Occipital lobe (tissue), 2 donors: ENCODE measurements around the gene MYH9. TPM values are rescaled to one million over a fixed set of nuclear protein-coding genes. Genes with fewer than 3 reads are reported as not detected.
A peak's percentile ranks its signal among the peaks of the same experiment; 100 is the strongest.

Experiments
- DNase-seq: peaks from one replicate; lab custom pipeline; 2025; lab: John Stamatoyannopoulos, UW
- total RNA-seq: library from RNA; depleted of rRNA; stranded (reverse); fragments of >200 nt; gene quantifications from one replicate; pipeline ENCODE4 v1.2.3, GENCODE V29; 2014

The MYH9 gene
- total RNA-seq, 1 donor from 2014 or later, result 34.6 TPM

DNA sequence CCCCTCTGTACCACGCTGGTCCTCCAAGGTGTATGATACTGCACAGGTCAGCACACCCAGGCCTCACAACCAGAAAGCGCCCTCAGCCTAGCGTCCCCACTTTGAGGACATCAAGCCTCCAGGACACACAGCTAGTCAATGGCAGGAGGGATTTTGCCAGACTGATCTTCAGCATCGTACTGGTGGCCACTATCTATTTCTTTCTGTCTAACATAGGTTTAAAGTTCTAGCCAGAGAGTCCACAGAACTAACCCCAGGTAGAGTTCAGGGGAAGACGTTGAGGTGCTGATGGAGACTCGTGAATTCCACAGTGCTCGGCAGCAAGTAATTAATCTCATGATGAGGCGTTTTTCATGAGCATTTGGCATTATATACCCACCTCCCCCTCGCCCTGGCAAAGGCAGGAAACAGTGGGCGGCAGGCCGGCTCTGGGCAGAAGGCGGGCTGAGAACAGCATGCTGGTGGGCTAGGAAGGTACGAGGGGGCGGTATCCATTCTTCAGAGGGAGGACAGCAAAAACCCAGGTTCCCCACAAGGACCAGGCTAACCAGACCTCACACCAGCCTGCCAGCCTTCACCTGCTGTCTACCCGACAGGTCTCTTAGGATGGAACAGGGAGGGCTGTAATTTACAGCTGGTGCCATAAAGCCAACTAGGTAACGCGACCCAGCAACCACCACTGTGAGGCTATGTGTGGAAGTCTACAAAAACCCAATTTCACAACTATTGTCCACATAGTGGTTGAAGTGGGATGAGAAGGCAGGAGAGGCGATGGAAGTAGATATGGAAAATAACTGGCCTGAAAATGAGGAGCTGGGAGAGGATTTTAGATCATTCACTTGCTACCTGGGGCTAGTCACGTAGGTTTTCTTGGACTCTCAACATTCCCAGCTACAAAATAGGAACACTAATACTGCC, 18.5 kb downstream of the MYH9 start:
- DNase-seq, result peak; percentile 58

DNA sequence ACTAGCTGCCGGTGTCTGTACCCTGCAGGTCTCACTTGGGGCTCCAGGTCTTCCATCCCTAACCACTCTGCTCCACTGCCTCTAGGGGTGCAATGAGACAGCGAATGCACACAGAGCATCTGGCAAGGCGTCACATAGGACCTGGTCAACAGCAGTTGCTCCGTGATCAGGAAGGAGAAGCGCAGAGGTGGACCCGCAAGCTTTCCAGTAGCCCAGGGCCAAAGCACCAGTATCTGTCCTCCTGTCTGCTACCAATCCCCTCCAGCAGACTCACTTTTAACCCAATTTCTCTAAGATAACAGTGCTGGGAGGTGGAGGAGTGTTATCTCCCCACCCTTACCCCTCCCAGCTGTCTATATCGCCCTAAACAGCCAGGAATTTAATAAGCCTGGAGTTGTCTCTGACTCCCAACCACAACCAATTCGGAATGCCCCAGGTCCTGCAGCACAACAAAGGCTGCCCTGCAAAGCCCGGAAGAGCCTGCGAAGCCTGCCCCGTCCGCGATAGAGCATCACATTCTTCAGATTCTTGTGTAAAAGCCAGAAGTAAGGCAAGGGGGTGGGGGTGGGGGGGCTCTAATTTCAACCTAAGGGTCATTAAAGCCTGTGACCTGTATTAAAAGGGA, 19.3 kb downstream of the MYH9 start:
- no peak for DNase-seq

DNA sequence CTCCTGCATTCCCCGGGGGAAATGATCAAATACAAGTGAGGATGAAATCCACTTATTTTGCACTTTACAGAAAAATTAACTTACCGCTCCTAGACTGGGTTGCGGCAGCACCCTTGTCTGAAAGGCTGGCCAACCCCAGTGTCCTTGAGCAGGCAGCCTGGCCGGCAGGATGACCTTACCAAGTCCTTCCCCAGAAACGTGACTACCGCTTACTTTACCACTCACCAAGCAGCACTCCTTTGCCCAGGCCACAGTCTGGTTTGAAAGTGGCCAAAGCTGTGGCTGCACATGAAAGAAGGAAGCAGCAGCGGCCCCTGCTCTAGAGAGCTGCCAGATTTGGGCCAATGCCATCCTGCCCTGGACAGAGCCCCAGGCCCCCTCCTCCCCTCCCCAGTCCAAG, 20.3 kb downstream of the MYH9 start:
- no peak for DNase-seq

DNA sequence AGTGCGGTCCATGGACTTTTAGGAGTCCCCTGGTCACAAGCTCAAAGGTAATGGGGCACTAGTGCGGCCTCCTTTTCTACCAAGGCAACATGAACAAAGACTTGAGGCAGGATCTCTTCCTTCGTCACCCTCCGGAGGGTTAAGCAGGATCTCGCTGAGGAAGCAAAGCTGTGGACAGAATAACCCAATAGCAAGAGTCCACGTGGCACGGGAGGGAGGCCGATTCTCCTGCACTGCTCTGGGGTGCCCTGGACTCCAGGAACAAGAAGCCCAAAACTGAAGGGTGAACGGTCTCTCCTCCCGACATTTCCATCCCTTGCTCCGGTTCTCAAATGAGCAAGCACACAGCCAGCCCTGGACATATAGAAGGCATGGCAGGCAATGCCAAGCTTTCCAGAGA, 20.7 kb downstream of the MYH9 start:
- no peak for DNase-seq

DNA sequence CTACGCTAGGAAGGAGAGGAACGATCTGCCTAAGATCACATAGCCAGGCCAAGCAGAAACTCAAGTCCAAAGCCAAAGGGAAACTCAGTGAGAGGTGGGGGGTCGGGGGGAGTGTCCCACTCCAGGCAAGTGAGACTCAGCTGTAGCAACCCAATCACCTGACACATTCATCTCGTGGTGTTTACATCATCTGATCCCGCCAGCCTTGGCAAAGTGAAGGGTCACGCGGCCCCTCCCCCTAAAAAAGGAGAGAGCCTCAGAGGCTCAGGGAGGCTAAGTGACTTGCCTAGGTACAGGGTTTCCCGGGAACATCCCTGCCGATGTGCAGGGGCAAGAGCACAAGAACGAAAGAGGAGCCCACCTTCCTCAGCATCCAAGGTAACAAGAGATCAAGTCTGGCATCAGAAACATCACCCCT, 21.5 kb downstream of the MYH9 start:
- no peak for DNase-seq

DNA sequence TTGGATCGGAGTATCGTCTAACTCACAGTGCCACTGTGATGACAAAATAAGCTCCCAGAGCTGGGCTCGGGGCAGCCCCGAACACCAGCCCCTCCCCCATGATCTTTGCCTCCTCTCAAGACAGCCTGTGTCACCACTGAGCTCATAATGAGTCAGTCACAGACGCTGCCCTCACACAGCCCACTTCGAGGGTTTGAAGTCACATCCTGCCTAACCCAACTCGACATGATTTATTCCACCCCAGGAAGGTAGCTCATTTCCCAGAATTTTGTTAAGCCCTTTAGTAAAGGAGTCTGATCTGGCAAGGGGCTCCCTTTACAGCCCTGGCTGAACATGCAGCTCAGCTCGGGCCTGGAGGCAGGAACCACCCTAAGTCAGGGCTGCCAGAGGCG, 22.8 kb downstream of the MYH9 start:
- no peak for DNase-seq

DNA sequence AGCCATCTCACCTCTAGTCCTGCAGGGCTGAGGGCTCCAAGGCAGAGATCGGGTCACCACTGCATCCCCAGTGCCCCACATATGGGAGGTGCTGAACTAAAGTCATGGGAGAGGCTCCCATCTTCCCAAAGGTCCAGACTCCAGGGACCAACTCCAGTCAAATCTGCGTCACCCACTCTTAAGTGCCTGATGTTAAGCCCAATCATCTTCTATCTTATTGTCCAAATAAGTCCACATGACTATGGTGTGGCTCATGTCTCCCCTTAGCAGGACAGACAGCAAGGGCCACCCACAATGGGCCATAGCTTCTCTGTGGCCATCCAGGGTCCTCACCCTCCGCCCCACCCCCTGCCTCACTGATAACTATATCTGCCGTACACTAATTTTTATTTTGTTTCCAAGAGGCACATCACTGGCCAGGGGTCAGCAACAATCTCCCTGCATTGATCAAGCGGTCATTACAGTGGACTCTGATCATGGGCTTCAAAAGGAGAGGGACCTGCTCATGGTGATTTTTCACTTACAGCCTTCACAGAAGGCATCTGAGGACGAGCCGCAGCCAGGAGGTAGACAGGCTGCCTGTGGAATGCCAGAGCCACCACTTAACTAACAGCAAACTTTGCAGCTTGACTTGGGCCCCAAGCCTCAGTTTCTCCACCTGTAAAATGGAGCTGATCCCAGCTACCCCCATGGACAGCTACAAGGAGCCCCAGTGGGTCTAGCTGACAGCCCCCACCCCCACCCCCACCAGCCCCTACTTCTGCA, 23.3 kb downstream of the MYH9 start:
- DNase-seq, result no peak

DNA sequence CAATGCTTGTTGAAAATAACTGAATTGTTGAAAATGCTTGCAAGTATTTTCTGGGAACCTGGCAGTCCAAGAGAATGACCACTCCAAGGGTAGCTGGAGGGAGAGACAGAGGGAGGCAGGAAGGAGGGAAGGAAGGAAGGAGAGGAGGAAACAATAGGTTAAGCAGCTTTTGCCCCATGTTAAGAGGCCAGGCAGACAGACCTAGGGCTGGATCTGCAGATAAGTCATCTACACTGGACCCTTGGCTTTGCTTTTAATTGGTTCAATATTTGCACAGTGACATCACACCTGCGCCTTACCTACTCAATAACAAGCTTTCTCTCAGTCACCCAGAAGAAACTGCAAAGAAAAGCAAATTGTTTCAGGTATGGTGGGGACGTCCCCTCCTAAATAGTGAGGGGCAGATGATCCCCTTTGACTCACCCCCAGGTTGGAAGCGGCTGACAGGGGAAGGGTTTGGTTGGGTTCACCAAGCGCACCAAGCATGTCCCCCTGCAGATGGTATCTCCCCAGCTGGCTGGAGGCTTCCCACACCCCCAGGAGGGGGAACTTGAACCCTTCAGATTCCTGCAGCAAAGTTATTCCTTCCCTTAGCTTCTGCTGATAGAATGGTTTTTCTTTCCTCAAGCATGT, 24.3 kb downstream of the MYH9 start:
- DNase-seq, result no peak

DNA sequence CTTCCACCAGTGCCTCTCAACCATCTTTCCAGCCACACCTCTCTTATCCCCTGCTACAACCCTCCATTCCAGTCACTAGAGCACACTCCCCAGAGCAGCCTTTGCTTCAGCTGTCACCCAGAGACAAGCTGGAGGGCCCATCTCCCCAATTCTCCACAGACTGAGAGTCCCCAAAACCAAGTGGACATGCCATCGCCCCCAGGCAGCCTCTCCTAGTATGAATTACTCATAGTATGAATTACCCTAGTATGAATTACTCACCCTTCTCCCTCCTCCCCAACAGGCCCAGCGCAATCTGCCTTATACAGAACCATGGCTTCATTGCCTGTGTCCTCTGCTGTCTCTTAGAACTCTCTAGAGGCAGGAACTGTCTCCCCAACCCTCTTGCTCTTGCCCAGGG, 24.8 kb downstream of the MYH9 start:
- DNase-seq, result no peak

DNA sequence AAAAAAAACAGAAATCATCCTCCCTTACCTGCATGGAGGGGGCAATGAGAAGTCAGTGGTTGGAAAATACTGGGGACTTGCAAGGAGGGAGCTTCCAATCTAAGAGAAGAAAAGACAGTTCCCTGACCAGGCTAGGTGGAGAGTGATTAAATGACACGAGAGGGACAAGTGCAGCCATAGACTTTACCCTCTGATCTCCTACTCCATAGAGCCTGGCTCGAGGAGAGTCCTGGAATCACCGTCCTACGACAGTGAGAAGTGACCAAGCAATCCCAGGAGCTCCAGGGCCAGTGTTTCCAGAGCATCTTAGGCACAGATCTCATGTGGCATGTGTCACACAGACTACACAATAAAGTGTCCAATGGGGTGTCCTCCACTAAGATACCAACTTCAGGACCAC, 25.7 kb downstream of the MYH9 start:
- DNase-seq, result no peak

DNA sequence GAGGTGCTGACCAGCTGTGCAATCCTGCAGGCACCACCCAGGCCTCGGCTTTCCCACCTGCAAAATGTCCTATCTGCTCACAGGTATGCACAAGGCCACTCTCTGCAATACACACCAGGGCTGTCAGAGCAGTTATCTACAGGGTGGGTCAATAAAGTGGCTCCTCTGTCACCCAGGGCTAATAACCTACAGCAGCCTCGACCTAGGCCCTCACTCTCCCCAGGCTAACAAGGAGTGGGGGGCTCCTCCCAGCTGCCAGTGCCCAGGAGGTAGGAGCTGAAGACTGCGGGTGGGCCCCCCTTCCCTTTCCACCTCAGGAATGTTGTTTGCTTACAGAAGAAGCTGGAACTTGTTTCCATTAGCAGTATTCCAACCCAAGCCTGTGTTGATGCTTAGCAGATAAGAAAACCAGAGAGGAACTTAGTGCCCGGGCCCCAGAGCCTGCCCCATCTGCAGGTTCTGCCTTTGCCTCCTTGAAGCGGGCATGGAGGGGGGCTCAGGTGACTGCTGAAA, 26.8 kb downstream of the MYH9 start:
- no peak for DNase-seq

DNA sequence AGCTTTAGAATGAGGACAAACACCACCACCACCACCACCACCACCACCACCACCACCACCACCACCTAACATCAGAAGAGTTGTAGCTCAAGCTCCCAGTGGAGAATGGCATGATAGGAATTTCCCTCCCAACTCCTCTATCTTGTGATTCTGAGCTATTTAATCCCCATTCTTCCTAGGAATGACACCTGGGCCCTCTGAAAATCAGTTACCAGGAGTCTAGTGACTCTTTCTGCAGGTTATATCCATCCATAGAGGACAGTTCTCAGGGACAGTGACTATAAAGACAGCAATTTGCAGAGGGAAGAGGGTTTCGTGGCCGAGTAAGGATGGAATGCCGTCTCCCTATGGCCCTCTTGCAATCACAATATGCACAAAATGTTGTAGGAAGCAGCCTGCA, 27.8 kb downstream of the MYH9 start:
- no peak for DNase-seq

DNA sequence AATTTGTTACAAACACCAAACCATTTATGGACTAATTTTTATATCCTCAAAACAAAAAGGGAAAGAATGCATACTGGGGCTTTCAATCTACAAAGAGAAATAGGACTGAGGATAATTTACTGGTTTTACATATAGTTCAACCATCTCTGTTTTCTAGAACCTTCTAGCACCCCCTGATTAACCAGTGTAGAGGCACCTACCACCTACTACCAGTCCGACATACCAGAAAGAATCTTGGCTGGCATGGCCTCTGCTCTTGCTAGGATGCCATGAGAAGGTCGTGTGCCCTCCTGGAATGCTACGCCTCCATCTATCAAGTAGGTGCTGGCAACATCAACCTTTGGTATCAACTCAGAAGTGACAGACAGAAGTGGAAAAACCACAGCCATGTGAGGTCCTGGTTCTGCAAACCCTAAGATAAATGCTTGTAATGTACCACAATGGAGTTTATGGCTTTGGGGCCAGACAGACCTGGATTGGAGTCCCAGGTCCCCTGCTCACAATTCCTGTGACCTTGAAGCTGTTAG, 28.2 kb downstream of the MYH9 start:
- no peak for DNase-seq

DNA sequence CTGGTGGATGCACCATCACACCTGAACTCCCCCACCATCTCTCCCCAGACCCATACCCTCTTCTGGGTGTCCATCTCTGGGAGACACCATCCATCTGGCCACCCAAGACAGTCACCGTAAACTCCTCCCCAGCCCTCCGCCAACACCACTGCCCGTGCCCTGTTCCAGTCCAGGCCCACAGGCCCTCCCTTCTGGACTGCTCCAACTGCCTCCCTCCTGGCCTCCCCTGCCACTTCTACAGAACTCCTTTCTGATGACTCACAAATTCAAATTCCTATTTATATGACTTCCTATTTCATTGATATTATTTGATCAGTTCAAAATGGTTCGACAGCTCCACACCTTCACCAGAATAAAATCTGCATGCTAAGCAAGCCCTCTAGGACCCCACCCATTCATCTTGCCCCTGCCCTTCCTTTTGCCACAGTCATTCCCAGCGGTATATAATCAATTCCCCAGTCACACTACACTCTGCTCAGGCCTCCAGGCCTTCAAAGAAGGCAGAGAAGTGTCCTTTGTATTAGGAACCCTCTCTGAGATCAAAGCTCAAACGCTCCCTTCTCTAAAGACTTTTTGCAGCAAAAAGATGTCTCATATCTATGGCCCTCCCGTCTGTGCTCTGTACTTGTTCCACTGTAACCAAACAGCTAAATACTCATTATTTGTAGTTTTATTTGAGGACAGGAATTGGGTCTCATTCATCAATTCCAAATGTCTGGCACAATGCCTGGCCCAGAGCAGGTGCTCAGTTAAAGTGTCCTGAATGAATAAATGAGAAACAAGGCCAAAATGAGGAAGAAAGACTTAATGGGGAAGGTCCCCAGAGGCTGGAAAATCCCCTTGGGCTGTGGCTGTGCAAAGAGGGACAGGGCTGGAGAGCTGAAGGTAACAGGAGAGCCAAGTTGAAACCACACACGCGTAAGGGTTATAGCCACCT, 29.0 kb downstream of the MYH9 start:
- no peak for DNase-seq

DNA sequence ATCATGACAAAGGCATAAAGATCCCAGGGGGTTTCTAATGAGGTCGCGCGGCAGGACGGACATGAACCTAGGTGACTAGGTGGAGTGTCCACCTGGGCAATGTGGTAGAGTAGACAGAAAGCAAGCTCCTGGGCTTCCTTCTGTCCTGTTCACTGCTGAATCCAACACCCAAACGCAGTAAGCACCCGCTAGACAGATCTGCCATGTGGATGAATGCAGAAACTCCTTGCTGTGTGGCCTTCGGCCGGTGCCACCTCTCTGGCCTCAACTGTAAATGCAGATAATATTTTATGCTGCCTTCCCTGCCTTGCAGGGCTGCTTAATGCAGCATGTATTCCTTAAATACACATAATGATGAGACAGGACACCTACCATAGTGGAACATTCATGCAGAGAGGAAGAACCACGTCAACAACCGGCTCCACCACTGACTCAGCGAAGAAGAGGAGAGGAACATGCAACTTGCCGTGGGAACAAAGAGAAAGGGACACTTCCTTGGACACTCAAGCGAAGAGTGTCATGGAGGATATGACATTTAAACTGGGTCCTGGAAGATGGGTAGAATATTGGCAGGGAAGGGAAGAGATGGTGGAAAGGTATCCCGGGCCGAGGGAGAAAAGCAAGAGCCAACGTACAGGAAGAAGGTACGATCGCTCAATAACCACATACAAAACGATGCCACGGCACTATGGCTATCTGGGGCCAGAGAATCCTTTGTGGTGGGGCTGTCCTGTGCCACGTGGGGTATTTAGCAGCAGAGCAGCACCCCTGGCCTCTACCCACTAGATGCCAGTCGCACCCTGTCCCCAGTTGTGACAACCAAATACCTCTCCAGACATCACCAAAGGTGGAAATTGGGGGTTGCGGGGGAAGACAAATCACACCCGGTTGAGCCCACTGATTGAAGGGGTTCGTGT, 30.8 kb downstream of the MYH9 start:
- DNase-seq, result no peak

DNA sequence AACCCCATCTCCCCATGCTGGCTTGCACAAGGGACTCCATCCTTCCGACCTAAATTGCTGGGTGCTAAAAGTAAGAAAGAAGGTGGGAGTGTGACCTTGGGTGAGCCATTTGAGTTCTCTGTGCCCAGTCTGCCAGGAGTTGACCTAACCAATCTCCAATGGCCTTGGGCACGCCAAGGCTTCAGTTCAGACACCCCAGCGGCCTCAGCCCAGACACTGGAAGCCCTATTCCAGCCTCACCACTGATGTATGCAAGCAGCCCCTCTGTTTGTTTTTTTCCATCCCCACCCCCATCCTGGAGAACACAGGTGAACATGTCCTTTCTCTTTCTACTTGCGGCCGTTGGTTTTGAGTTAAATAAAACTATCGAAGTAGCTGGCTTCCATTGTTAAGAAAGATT, 31.9 kb downstream of the MYH9 start:
- DNase-seq, result no peak

DNA sequence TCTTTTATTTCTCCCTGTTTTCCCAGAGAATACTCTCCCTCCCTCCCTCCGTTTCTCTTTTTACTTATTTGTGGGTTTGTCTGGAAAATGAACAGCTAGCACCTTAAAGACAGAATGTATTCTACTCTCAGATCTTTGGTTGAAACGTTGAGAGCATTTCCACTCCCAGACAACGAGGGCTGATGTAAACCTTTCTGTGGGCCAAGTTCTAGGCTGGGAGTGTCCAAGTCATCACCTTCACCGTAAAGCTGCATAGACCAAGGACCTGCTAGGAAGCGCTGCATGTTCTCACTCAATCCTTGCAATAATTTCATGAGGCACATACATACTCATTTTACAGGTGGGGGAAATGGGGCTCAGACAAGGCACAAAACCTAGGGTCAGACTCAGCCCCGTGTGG, 32.4 kb downstream of the MYH9 start:
- no peak for DNase-seq

DNA sequence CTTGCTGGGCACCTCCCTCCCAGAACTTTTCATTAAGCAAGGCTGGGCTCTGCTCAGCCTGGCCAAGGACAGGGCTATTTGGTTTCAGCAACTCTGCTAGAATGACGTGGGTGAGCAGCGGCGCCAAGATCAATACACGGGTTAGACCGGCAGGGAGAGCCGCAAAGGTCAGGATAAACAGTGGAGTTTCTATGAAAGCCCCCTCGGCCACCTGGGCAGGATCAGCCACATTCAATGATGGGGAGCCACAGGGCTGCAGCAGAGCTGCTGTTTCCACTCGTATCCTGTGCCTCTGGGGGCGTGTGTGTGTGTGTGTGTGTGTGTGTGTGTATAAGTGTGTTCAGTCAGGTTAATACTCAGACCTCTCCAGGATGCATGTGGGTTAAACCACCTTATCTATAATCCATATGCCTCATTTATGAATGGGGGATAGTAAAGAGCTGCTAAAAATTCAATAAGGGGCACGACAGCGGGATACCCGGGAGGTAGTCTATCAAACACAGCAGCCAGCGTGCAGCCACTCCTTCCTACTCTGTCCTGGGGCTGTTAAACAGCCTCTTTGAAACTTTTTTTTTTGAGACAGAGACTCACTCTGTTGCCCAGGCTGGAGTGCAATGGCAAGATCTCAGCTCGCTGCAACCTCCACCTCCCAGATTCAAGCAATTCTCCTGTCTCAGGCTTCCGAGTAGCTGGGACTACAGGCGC, 34.8 kb downstream of the MYH9 start:
- no peak for DNase-seq
